ENCODE data around the gene RNF157. TPM values are rescaled to one million over a fixed set of nuclear protein-coding genes. Genes with fewer than 3 reads are reported as not detected.

RNF157 gene
- polyA plus RNA-seq, 5 donors, result 7.5 to 11.1 (median 8.6) TPM

DNA sequence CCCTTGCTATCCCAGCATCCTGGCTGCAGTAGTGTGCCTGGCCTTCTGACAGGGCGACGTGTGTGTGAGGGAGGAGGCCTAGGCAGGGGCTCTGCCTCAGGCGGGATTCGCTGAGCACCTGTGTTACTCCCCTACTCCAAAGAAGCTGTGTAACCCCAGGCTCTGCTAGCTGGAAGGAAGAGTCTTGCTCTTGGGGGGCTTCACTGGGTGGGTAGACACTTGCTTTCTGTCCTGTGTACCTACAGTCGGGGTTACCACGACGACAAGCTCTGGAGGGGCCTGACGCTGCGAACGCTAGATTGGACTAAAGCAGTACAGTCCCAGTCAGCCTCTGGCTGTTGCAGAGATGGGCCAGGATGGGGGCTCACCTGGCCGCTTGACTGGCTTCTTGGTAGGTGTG is 146.2 kb downstream of the RNF157 start:
- DNase-seq, result no peak

DNA sequence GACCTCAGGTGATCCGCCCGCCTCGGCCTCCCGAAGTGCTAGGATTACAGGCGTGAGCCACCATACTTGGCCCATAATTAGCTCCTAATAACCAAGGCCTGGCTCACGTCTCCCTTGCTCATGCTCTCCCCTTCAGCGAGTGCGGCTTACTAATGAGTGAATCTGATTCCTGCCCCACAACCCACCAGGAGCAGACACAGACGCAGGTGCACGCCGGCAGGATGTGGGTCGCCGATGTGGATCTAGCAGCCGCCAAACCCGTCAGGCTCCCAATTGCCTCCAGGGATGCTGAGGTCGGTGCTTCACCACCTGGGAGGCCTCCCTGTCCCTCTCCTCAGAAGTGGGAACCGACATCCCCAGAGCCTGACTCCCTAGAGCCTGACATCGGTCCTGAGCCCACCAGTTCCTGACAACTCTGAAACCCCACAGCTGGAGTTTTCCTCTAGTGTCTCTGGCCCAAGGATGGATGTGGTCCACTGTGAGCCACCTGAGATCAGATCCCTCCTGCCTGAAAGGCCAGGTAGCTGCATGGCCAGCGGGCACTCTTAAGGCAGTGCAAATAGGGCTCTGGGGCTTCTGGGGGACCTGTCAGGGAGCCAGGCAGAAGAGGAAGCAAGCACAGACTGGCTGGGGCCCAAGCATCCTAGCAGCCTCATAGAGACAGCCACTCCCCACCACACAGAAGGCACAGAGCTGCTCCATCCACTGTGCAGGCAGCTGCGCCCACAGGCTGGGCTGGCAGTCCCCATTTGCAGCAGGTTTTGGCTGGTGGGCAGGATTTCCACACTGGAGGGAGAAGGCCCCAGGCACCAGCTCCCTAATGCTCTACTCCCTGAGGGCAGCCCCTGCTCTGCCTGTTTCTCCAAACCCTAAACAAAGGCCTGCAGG is 147.5 kb downstream of the RNF157 start:
- no peak for DNase-seq

Other genes starting within 250 kb of the RNF157 start
- 10 to 100 TPM; 12.7 to 23.1 (median 18.4) TPM for gene CDK3, start 239.6 kb downstream of the RNF157 start, polyA plus RNA-seq (ENCODE audit: insufficient read depth in 1 of 5, insufficient read length in 5 of 5, low replicate concordance in 1 of 5)
- 10 to 100 TPM; 15.8 to 47.5 (median 43.8) TPM for gene EVPL, start 213.2 kb downstream of the RNF157 start, polyA plus RNA-seq (ENCODE audit: insufficient read depth in 1 of 5, insufficient read length in 5 of 5, low replicate concordance in 1 of 5)
- gene SRP68, start 168.0 kb downstream of the RNF157 start, polyA plus RNA-seq (ENCODE audit: insufficient read depth in 1 of 5, insufficient read length in 5 of 5, low replicate concordance in 1 of 5), result 100 to 1,000 TPM in 3 of 5 donors, 10 to 100 TPM in 2; 92.3 to 111 (median 101) TPM
- under 1 TPM in 2 of 5 donors, not detected in 3; 0.10 to 0.27 TPM for gene GALR2, start 165.7 kb downstream of the RNF157 start, polyA plus RNA-seq (ENCODE audit: insufficient read depth in 1 of 5, insufficient read length in 5 of 5, low replicate concordance in 1 of 5)
- gene ZACN, start 161.3 kb downstream of the RNF157 start, polyA plus RNA-seq (ENCODE audit: insufficient read depth in 1 of 5, insufficient read length in 5 of 5, low replicate concordance in 1 of 5), result 10 to 100 TPM in 3 of 5 donors, 1 to 10 TPM in 2; 4.1 to 22.2 (median 16.1) TPM
- 100 to 1,000 TPM; 152 to 171 (median 166) TPM for gene EXOC7, start 136.7 kb downstream of the RNF157 start, polyA plus RNA-seq (ENCODE audit: insufficient read depth in 1 of 5, insufficient read length in 5 of 5, low replicate concordance in 1 of 5)
- 10 to 100 TPM; 13.5 to 33.9 (median 20.6) TPM for gene FOXJ1, start 99.2 kb downstream of the RNF157 start, polyA plus RNA-seq (ENCODE audit: insufficient read depth in 1 of 5, insufficient read length in 5 of 5, low replicate concordance in 1 of 5)
- gene UBALD2, start 24.9 kb upstream of the RNF157 start, polyA plus RNA-seq (ENCODE audit: insufficient read depth in 1 of 5, insufficient read length in 5 of 5, low replicate concordance in 1 of 5), result 10 to 100 TPM; 20.4 to 47.9 (median 25.2) TPM
- gene QRICH2, start 67.8 kb upstream of the RNF157 start, polyA plus RNA-seq (ENCODE audit: insufficient read depth in 1 of 5, insufficient read length in 5 of 5, low replicate concordance in 1 of 5), result 10 to 100 TPM in 1 of 5 donors, 1 to 10 TPM in 4; 5.0 to 10.2 (median 6.2) TPM
- gene PRPSAP1, start 113.4 kb upstream of the RNF157 start, polyA plus RNA-seq (ENCODE audit: insufficient read depth in 1 of 5, insufficient read length in 5 of 5, low replicate concordance in 1 of 5), result 10 to 100 TPM; 76.4 to 93.8 (median 82.5) TPM
- 1 to 10 TPM; 3.2 to 9.1 (median 4.3) TPM for gene SPHK1, start 144.1 kb upstream of the RNF157 start, polyA plus RNA-seq (ENCODE audit: insufficient read depth in 1 of 5, insufficient read length in 5 of 5, low replicate concordance in 1 of 5)
- 10 to 100 TPM; 21.0 to 28.6 (median 22.3) TPM for gene UBE2O, start 212.7 kb upstream of the RNF157 start, polyA plus RNA-seq (ENCODE audit: insufficient read depth in 1 of 5, insufficient read length in 5 of 5, low replicate concordance in 1 of 5)
- gene AANAT, start 227.1 kb upstream of the RNF157 start, polyA plus RNA-seq (ENCODE audit: insufficient read depth in 1 of 5, insufficient read length in 5 of 5, low replicate concordance in 1 of 5), result under 1 TPM in 3 of 5 donors, not detected in 2; 0.05 to 0.22 (median 0.19) TPM